GM10266 (cell line): Measurements from ENCODE around the gene RPTOR.
"Not testable (repeated sequence)": the region's sequence is repeated elsewhere in the genome, so short reads cannot be mapped to it uniquely, and the experiment has no call there.

Experiments
- DNase-seq: peaks from one replicate; pipeline ENCODE4 v3.0.0; 2012; ENCODE audit errors: extremely low spot score
- CTCF ChIP-seq: IDR thresholded peaks from 2 replicates; pipeline ENCODE4 v1.5.1; 2012; ENCODE audit warnings: mild to moderate bottlenecking, low read depth; ENCODE audit not compliant: control insufficient read depth, insufficient read depth; ENCODE audit errors: missing control alignments

The RPTOR gene

GRCh38 chr17:80694085-80694991 lies 149.7 kb downstream of the RPTOR start:
- no peak for DNase-seq
- TF ChIP-seq CTCF: no peak

- DNase-seq: no peak
- TF ChIP-seq CTCF: no peak
These were observed 150.6 kb downstream of the RPTOR start for GRCh38 chr17:80694992-80695912.

GRCh38 chr17:80695979-80696378 lies 151.3 kb downstream of the RPTOR start:
- no peak for TF ChIP-seq CTCF
- DNase-seq: no peak

- DNase-seq: no peak
- no peak for TF ChIP-seq CTCF
These were observed 151.8 kb downstream of the RPTOR start for GRCh38 chr17:80696456-80696855.

- no peak for DNase-seq
- no peak for TF ChIP-seq CTCF
These were observed 152.3 kb downstream of the RPTOR start for GRCh38 chr17:80696964-80697363.

- TF ChIP-seq CTCF: no peak
- no peak for DNase-seq
These were observed 153.7 kb downstream of the RPTOR start for GRCh38 chr17:80698297-80698696.

- not testable (repeated sequence) for DNase-seq
These were observed 154.6 kb downstream of the RPTOR start for GRCh38 chr17:80699205-80699604.
